Thyroid gland (tissue), 4 donors: ENCODE measurements around the gene RCAN2. TPM values are rescaled to one million over a fixed set of nuclear protein-coding genes. Genes with fewer than 3 reads are reported as not detected.

ENCODE experiments used
- DNase-seq, 2 donors: peaks; one replicate each; pipeline ENCODE4 v3.0.0-alpha.2; 2019
- H3K27ac ChIP-seq, 3 donors: fragments of 200-600 bp; sonication (generic); 1 replicate in 2 of 3; 2 replicates in 1 of 3; pipeline ENCODE4 v1.5.1; 2016 to 2019; ENCODE audit warnings: mild to moderate bottlenecking in 1 of 3, moderate library complexity in 1 of 3
- H3K27me3 ChIP-seq: fragments of 200-600 bp; sonication (generic); one replicate; pipeline ENCODE4 v1.5.1; 2019
- H3K36me3 ChIP-seq, 2 donors: fragments of 200-600 bp; sonication (generic); one replicate each; pipeline ENCODE4 v1.5.1; 2016 to 2019
- H3K4me1 ChIP-seq, 2 donors: fragments of 200-600 bp; sonication (generic); one replicate each; pipeline ENCODE4 v1.5.1; 2017 to 2019
- H3K4me3 ChIP-seq, 3 donors: fragments of 200-600 bp; sonication (generic); replicated peaks in 1 of 3; 1 replicate in 2 of 3; 2 replicates in 1 of 3; pipeline ENCODE4 v1.5.1; 2016; ENCODE audit warnings: mild to moderate bottlenecking in 1 of 3
- H3K9me3 ChIP-seq: fragments of 200-600 bp; sonication (generic); one replicate; pipeline ENCODE4 v1.5.1; 2017
- POLR2A ChIP-seq, 2 donors: fragments of 450-650 bp; IDR thresholded peaks; one replicate each; pipeline ENCODE4 v1.6.1; 2017; ENCODE audit warnings: antibody characterized with exemption in 2 of 2, mild to moderate bottlenecking in 2 of 2, moderate library complexity in 1 of 2
- WGBS, 2 donors: methylation state at CpG; one replicate each; pipeline ENCODE4 v1.1.5; 2017; 5-methylcytosine and 5-hydroxymethylcytosine counted together
- intact Hi-C: fragments of 100-400 bp; cut with DNase I; formaldehyde crosslinking; loops from one replicate; pipeline ENCODE4 v1.15.1; 2023
- total RNA-seq, 4 donors: library from RNA; depleted of rRNA; stranded (reverse); fragments of >200 nt; gene quantifications; one replicate each; pipeline ENCODE4 v1.2.3, GENCODE V29; 2016
- TF ChIP-seq, protein P1 (sequence below), 6 experiments: fragments of 200-600 bp in 3 of 6; fragments of 450-650 bp in 3 of 6; sonication (generic) in 3 of 6; IDR thresholded peaks; one replicate each; pipeline ENCODE4 v1.5.1; 2016 to 2019; ENCODE audit warnings: antibody characterized with exemption in 6 of 6, mild to moderate bottlenecking in 2 of 6, inconsistent platforms in 1 of 6, moderate library complexity in 1 of 6

RCAN2 gene
- total RNA-seq, 4 donors from 2014 or later, result 14.0 to 33.2 (median 23.3) TPM

DNA sequence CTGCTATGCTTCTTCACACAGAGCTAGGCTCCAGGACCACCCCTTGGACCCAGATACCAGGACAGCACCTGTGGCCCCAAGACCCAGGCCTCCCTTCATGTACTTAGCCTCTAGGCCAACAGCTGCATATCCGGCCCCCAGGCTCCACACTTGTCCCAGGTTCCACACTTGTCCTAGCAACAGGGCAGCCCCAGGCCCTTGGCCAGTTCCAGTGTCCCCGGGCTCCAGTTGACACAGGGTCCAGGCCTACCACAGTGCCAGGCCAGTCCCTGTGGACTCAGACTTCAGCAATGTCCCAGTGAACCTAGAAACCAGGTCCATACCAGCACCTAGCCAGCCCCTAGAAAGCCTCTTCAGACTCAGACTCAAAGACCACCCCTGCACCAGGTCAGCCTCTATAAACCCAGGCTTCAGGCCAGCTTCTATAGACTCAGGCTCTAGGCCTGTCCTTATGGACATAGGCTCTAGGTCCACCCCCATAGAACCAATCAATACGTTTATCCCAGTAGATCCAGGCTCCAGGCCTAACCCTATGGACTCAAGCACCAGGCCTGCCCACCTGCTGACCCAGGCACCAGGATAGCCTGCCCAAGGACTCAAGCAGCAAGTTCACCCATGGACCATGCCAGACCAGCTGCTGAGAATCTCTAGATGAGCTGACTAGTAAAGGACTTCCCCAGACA is 46.3 kb downstream of the RCAN2 start:
- TF ChIP-seq, protein P1, sequence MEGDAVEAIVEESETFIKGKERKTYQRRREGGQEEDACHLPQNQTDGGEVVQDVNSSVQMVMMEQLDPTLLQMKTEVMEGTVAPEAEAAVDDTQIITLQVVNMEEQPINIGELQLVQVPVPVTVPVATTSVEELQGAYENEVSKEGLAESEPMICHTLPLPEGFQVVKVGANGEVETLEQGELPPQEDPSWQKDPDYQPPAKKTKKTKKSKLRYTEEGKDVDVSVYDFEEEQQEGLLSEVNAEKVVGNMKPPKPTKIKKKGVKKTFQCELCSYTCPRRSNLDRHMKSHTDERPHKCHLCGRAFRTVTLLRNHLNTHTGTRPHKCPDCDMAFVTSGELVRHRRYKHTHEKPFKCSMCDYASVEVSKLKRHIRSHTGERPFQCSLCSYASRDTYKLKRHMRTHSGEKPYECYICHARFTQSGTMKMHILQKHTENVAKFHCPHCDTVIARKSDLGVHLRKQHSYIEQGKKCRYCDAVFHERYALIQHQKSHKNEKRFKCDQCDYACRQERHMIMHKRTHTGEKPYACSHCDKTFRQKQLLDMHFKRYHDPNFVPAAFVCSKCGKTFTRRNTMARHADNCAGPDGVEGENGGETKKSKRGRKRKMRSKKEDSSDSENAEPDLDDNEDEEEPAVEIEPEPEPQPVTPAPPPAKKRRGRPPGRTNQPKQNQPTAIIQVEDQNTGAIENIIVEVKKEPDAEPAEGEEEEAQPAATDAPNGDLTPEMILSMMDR (IDR thresholded peaks at IDR 0.05), result no peak
- TF ChIP-seq POLR2A (IDR thresholded peaks at IDR 0.05), result no peak
- H3K4me1 ChIP-seq, result no peaks in the 10 kb centered on the region
- no peaks in the 10 kb centered on the region for H3K9me3 ChIP-seq
- H3K27me3 ChIP-seq, result no peaks in the 10 kb centered on the region
- H3K36me3 ChIP-seq, result no peaks in the 10 kb centered on the region
- intact Hi-C loops, result no loop called here
- no peak overlapping the region for H3K27ac ChIP-seq
- no peak for DNase-seq
- H3K4me3 ChIP-seq, result no peak overlapping the region
- 94 to 97% methylated on average over 2 to 3 of the region's 3 CpGs for WGBS, 2 donors

DNA sequence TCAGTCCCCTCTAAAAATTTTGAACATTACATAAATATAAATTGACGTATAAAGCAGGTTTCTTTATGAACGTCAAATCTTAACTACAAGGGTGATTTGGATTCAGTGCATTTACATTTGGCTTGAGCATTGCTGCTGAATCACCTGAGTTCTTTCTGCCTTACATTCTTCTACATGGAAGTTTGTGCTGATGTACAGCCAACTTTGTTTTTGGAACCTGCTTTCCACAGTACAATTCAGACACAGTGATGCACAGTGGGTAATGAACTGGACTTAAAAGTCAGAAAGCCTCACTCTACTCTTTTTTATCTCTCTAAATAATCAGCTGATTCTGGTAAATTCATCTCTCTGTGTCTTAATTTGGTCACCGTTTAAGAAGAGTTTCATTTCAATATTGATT is 47.6 kb downstream of the RCAN2 start:
- no peaks in the 10 kb centered on the region for H3K4me1 ChIP-seq

DNA sequence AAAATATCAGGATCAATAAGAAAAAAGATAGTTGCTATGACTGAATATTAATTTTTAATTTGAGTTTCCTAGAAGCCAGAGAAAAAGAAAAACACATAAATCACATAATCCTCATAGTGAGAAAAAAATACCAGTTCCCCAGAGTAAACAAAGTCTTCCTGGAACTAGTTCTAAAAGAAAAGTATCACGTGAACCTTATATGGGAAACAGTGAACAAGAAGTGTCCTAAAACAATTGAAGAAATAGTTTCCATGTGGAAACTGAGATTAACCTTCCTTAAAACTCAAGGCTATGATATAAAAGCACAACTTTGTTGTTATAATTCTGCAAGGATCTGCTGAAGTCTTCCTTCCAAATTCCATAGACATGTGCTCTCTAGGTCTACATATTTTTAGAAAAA is 50.6 kb downstream of the RCAN2 start:
- no peak overlapping the region for H3K27ac ChIP-seq
- 52 to 60% methylated on average over 1 of the region's 1 CpG for WGBS, 2 donors
- intact Hi-C loops, result no loop called here

More for the DNA sequence above, 47.6 kb downstream of the RCAN2 start:
- Histone ChIP-seq H3K27ac (no peak overlapping the region), H3K27me3 (no peaks in the 10 kb centered on the region), H3K4me3 (no peak overlapping the region), H3K9me3 (no peaks in the 10 kb centered on the region), H3K36me3 (no peaks in the 10 kb centered on the region)
- 90 to 93% methylated on average over 3 of the region's 3 CpGs for WGBS, 2 donors
- intact Hi-C loops, result no loop called here
- no peak for DNase-seq
- TF ChIP-seq, protein P1 (IDR thresholded peaks at IDR 0.05), result no peak
- TF ChIP-seq POLR2A (IDR thresholded peaks at IDR 0.05), result no peak

DNA sequence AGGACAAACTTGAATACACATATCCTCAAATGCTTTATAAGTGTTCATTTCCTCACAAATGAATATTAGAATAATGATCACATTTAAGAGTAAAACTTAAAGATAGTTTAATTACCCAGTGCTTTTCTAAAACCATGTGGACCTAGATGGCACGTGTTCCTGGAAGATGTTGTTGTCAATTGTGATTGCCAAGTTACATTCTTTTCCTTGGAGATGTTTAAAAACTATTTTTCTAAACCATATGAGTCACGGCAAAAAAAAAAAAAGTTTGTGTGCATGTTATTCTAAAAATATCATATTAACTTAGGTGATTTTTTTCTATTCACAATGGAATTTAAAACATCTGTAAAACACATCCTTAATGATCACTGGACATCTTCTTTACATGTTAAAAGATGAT is 51.1 kb downstream of the RCAN2 start:
- intact Hi-C loops, result no loop called here
- H3K4me1 ChIP-seq, result peaks cover 0 to 9% of the 10 kb centered on the region in 2 donors
- WGBS, 2 donors, result 62 to 73% methylated on average over 2 of the region's 2 CpGs
- H3K27ac ChIP-seq, result no peak overlapping the region
- TF ChIP-seq, protein P1 (IDR thresholded peaks at IDR 0.05), result no peak
- TF ChIP-seq POLR2A (IDR thresholded peaks at IDR 0.05), result no peak
- H3K4me3 ChIP-seq, result no peak overlapping the region
- DNase-seq, result no peak
- H3K27me3 ChIP-seq, result no peaks in the 10 kb centered on the region
- no peaks in the 10 kb centered on the region for H3K9me3 ChIP-seq
- no peaks in the 10 kb centered on the region for H3K36me3 ChIP-seq

More for the DNA sequence above, 50.6 kb downstream of the RCAN2 start:
- no peak for TF ChIP-seq POLR2A (IDR thresholded peaks at IDR 0.05)
- TF ChIP-seq, protein P1 (IDR thresholded peaks at IDR 0.05), result no peak
- H3K9me3 ChIP-seq, result no peaks in the 10 kb centered on the region
- H3K4me1 ChIP-seq, result peaks cover 0 to 9% of the 10 kb centered on the region in 2 donors
- no peak for DNase-seq
- no peaks in the 10 kb centered on the region for H3K36me3 ChIP-seq
- no peaks in the 10 kb centered on the region for H3K27me3 ChIP-seq
- H3K4me3 ChIP-seq, result no peak overlapping the region

DNA sequence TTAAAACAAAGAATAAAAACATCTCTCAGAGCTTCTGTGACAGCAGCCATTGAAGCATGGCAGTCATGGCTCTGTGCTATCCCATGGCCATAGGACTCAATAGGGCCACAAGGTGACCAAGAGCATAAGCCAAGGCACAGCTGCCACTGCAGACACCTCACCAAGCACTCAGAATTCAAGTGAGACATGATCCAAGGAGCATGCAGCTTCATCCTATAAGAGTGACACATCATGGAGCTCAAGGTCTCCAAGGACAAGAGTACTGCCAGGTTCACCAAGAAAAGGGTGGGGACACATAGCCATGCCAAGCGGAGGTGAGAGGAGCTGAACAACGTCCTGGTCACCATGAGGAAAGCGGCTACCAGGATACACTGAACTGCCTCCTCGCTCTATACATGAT is 53.0 kb downstream of the RCAN2 start:
- Histone ChIP-seq H3K4me1 (peaks cover 0 to 9% of the 10 kb centered on the region in 2 donors), H3K4me3 (no peak overlapping the region), H3K27ac (no peak overlapping the region), H3K36me3 (no peaks in the 10 kb centered on the region), H3K9me3 (no peaks in the 10 kb centered on the region), H3K27me3 (no peaks in the 10 kb centered on the region)
- WGBS, 2 donors, result 92 to 95% methylated on average over 4 of the region's 4 CpGs
- DNase-seq, result no peak
- TF ChIP-seq, protein P1 (IDR thresholded peaks at IDR 0.05), result no peak
- no peak for TF ChIP-seq POLR2A (IDR thresholded peaks at IDR 0.05)
- intact Hi-C loops, result no loop called here
